ENCODE results near the gene TECRL.

TECRL gene

GRCh38 chr4:64388252-64388651, 21.0 kb downstream of the TECRL start:
- DNase-seq (ENCODE audit: insufficient read length, low spot score): no peak
- no peak for FAIRE-seq
- no peak for TF ChIP-seq PAX5 (IDR thresholded peaks at IDR 0.05; ENCODE audit: insufficient read depth, low read length, severe bottlenecking)
- no peak for TF ChIP-seq SPI1 (IDR thresholded peaks at IDR 0.05; ENCODE audit: low read depth, low read length)
- TF ChIP-seq POLR2AphosphoS5 (IDR thresholded peaks at IDR 0.05; ENCODE audit: low read depth, low read length): no peak
- no peak for TF ChIP-seq POU2F2 (IDR thresholded peaks at IDR 0.05; ENCODE audit: low read depth, low read length)
- TF ChIP-seq TAF1 (IDR thresholded peaks at IDR 0.05; ENCODE audit: low read depth, low read length): no peak
- no peak for TF ChIP-seq POLR2A (IDR thresholded peaks at IDR 0.05; ENCODE audit: low read depth, low read length)

DNA sequence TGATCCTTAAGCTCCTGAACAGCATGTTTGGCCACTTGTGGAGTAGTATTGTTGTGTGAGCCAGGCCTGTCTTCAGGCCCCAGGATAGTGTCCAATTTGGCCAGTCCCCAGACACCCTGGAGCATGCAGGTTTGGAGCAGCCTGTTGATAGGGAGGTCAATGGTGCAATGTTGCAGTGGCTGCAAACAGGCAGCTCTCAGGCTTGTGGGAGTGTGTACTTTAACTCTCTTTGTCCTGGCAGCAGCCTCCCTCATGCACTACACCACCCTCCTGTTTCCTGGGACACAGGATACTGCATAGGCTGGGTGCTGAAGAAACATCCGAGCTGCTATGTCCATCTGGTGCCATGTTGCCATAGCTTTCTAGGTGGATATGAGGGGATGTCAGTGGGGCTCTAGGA, 24.0 kb downstream of the TECRL start:
- no peak for FAIRE-seq
- no peak for DNase-seq (ENCODE audit: insufficient read length, low spot score)
- TF ChIP-seq POLR2AphosphoS5 (IDR thresholded peaks at IDR 0.05; ENCODE audit: low read depth, low read length) (no peak), POU2F2 (IDR thresholded peaks at IDR 0.05; ENCODE audit: low read depth, low read length) (no peak), PAX5 (IDR thresholded peaks at IDR 0.05; ENCODE audit: insufficient read depth, low read length, severe bottlenecking) (no peak), TAF1 (IDR thresholded peaks at IDR 0.05; ENCODE audit: low read depth, low read length) (no peak), POLR2A (IDR thresholded peaks at IDR 0.05; ENCODE audit: low read depth, low read length) (no peak), SPI1 (IDR thresholded peaks at IDR 0.05; ENCODE audit: low read depth, low read length) (no peak)

DNA sequence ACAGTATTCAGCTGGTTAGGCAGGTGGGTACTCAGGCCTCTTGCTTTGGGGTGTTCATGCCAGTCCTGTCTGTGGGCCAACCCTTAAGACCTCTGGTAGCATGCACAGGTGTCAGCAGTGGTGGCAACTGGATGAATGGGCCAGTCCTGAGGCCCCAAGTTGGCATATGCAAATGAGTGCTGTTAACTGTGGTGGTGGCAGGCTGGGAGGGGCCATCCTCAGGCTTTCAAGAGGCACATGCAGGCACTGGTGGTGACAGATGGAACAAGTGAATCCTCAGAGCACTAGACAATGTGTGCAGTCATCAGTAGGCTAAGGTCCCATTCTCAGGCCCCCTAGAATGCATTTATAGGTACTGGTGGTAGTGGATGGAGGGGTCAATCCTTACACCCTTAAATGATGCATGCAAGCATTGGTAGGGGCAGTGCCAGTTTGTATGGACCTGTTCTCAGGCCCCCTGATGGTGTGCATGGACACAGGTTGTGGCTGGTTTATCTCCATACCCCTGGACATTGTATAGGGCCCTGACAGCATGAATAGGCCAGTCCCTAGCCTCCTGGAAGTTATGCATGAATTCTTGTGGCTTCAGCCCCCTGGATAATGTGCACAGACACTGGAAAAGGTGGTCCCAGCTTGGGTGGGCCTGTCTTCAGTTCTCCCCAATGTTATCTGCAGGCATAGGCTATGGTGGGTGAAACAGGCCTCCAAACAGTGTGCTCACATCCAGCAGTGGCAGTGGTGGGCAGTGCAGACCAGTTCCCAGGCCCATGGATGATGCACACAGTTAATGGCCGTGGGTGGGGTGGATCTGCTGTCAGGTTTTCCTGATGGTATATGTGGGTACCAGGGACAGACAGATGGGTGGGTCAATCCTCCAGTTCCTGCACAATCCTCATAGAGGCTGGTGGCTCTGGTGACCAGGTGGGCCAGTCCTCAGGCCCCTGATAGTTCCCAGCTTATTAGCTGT, 24.7 kb downstream of the TECRL start:
- FAIRE-seq (no peak), DNase-seq (ENCODE audit: insufficient read length, low spot score) (no peak)
- no peak for TF ChIP-seq TAF1 (IDR thresholded peaks at IDR 0.05; ENCODE audit: low read depth, low read length)
- no peak for TF ChIP-seq POLR2A (IDR thresholded peaks at IDR 0.05; ENCODE audit: low read depth, low read length)
- TF ChIP-seq PAX5 (IDR thresholded peaks at IDR 0.05; ENCODE audit: insufficient read depth, low read length, severe bottlenecking): no peak
- no peak for TF ChIP-seq SPI1 (IDR thresholded peaks at IDR 0.05; ENCODE audit: low read depth, low read length)
- TF ChIP-seq POU2F2 (IDR thresholded peaks at IDR 0.05; ENCODE audit: low read depth, low read length): no peak
- no peak for TF ChIP-seq POLR2AphosphoS5 (IDR thresholded peaks at IDR 0.05; ENCODE audit: low read depth, low read length)

DNA sequence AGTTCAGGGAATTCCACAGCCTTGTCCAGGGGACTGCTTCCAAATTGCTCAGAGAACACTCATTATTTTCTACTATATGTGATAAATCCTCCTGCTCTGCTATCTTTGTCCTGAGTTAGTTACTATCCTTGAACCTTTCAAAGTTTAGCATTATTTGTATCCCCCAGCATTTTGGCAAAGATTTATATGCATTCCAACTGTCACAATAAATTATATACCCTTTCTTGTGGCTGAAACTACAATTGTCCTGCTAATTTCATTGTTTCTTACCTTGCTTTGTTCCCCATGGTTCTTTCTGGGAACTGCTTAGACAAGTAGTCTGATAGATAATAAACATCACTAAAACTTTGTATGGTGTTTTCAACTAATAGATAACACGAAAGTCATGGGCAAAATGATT, 40.5 kb downstream of the TECRL start:
- DNase-seq (ENCODE audit: insufficient read length, low spot score): no peak
- no peak for FAIRE-seq
- TF ChIP-seq TAF1 (IDR thresholded peaks at IDR 0.05; ENCODE audit: low read depth, low read length) (no peak), POLR2A (IDR thresholded peaks at IDR 0.05; ENCODE audit: low read depth, low read length) (no peak), POLR2AphosphoS5 (IDR thresholded peaks at IDR 0.05; ENCODE audit: low read depth, low read length) (no peak), PAX5 (IDR thresholded peaks at IDR 0.05; ENCODE audit: insufficient read depth, low read length, severe bottlenecking) (no peak), SPI1 (IDR thresholded peaks at IDR 0.05; ENCODE audit: low read depth, low read length) (no peak), POU2F2 (IDR thresholded peaks at IDR 0.05; ENCODE audit: low read depth, low read length) (no peak)

DNA sequence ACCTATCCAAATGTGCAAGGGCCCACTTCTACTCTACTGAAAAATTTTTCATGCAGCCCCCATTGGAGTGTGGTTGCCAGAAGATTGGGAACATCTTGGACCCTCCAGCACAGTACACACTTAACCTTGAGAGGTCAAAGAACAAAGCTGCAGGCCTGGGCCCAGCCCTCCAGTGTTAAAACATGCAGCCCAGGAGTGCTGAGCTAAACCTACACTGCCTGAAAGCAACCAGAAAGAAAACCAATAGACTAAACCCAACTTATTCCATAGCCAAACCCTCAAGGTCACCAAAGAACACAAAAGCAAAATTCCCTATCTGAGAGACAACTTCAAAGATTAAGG, 47.9 kb downstream of the TECRL start:
- no peak for DNase-seq (ENCODE audit: insufficient read length, low spot score)
- TF ChIP-seq SPI1 (IDR thresholded peaks at IDR 0.05; ENCODE audit: low read depth, low read length) (no peak), TAF1 (IDR thresholded peaks at IDR 0.05; ENCODE audit: low read depth, low read length) (no peak), PAX5 (IDR thresholded peaks at IDR 0.05; ENCODE audit: insufficient read depth, low read length, severe bottlenecking) (no peak), POLR2A (IDR thresholded peaks at IDR 0.05; ENCODE audit: low read depth, low read length) (no peak), POLR2AphosphoS5 (IDR thresholded peaks at IDR 0.05; ENCODE audit: low read depth, low read length) (no peak), POU2F2 (IDR thresholded peaks at IDR 0.05; ENCODE audit: low read depth, low read length) (no peak)
- FAIRE-seq: no peak

- no peak for TF ChIP-seq PAX5 (IDR thresholded peaks at IDR 0.05; ENCODE audit: insufficient read depth, low read length, severe bottlenecking)
- TF ChIP-seq POLR2A (IDR thresholded peaks at IDR 0.05; ENCODE audit: low read depth, low read length): no peak
- no peak for TF ChIP-seq TAF1 (IDR thresholded peaks at IDR 0.05; ENCODE audit: low read depth, low read length)
- FAIRE-seq (no peak), DNase-seq (ENCODE audit: insufficient read length, low spot score) (no peak)
Measured at GRCh38 chr4:64360664-64361398, 48.4 kb downstream of the TECRL start.

- TF ChIP-seq TAF1 (IDR thresholded peaks at IDR 0.05; ENCODE audit: low read depth, low read length) (no peak), PAX5 (IDR thresholded peaks at IDR 0.05; ENCODE audit: insufficient read depth, low read length, severe bottlenecking) (no peak), POLR2A (IDR thresholded peaks at IDR 0.05; ENCODE audit: low read depth, low read length) (no peak), SPI1 (IDR thresholded peaks at IDR 0.05; ENCODE audit: low read depth, low read length) (no peak), POLR2AphosphoS5 (IDR thresholded peaks at IDR 0.05; ENCODE audit: low read depth, low read length) (no peak), POU2F2 (IDR thresholded peaks at IDR 0.05; ENCODE audit: low read depth, low read length) (no peak)
- DNase-seq (ENCODE audit: insufficient read length, low spot score) (no peak), FAIRE-seq (no peak)
Measured at GRCh38 chr4:64359489-64359888, 49.8 kb downstream of the TECRL start.

DNA sequence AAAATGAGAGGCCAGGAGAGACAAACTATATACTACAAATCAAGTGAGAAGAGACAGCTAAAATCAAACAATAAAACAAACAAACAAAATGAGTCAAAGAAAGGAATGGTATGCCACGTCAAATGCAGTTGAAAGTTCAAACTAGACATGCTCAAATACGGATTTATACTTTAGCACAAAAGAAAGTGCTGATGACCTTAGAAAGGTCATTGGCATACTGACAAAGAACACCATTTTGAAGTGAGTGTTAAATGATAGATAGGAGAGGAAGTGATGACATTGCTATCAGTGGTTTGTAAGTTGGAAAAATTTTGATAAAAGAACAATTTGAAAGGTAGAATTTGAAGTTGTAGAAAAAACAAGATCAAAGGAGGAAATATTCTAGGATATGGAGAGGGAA, 55.3 kb downstream of the TECRL start:
- no peak for FAIRE-seq
- no peak for TF ChIP-seq POU2F2 (IDR thresholded peaks at IDR 0.05; ENCODE audit: low read depth, low read length)
- TF ChIP-seq POLR2A (IDR thresholded peaks at IDR 0.05; ENCODE audit: low read depth, low read length): no peak
- TF ChIP-seq TAF1 (IDR thresholded peaks at IDR 0.05; ENCODE audit: low read depth, low read length): no peak
- no peak for TF ChIP-seq POLR2AphosphoS5 (IDR thresholded peaks at IDR 0.05; ENCODE audit: low read depth, low read length)
- TF ChIP-seq PAX5 (IDR thresholded peaks at IDR 0.05; ENCODE audit: insufficient read depth, low read length, severe bottlenecking): no peak
- no peak for TF ChIP-seq SPI1 (IDR thresholded peaks at IDR 0.05; ENCODE audit: low read depth, low read length)
- no peak for DNase-seq (ENCODE audit: insufficient read length, low spot score)

DNA sequence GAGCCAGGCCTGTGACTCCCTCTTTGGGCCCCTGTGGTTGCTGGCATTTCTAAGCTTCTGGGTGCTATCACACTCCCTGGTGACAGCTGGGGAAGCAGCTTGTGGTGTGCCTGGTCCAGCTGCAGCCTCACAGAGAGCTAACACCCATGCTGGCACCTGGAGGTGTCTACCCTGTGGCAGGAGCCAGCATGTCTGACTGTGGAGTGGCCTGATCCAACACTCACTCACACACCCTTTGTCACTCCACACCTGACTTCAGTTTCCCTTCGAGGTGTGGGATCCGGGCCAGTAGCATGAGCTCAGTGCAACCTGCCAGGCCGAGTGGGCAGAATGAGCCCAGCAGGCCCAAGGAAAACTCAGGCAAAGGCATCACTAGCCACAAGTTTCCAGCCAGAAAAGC, 67.5 kb downstream of the TECRL start:
- FAIRE-seq (no peak), DNase-seq (ENCODE audit: insufficient read length, low spot score) (no peak)
- TF ChIP-seq POLR2A (IDR thresholded peaks at IDR 0.05; ENCODE audit: low read depth, low read length) (no peak), POU2F2 (IDR thresholded peaks at IDR 0.05; ENCODE audit: low read depth, low read length) (no peak), SPI1 (IDR thresholded peaks at IDR 0.05; ENCODE audit: low read depth, low read length) (no peak), TAF1 (IDR thresholded peaks at IDR 0.05; ENCODE audit: low read depth, low read length) (no peak), POLR2AphosphoS5 (IDR thresholded peaks at IDR 0.05; ENCODE audit: low read depth, low read length) (no peak), PAX5 (IDR thresholded peaks at IDR 0.05; ENCODE audit: insufficient read depth, low read length, severe bottlenecking) (no peak)
